K562 (cell line): Measurements from ENCODE around the gene GPR153. TPM values are rescaled to one million over a fixed set of nuclear protein-coding genes. Genes with fewer than 3 reads are reported as not detected.

Experiments used
- BHLHE40 ChIP-seq: IDR thresholded peaks from 2 replicates; pipeline ENCODE4 v1.6.1; 2011; ENCODE audit warnings: low read length, improper control_type of control experiment
- CLOCK ChIP-seq: fragments of 250-450 bp; sonication (Bioruptor Pico); IDR thresholded peaks from 2 replicates; pipeline ENCODE4 v1.4.0; 2020; ENCODE audit warnings: mild to moderate bottlenecking, moderate library complexity, borderline replicate concordance
- CTCF ChIP-seq, 3 experiments: IDR thresholded peaks in 2 of 3; conservative IDR thresholded peaks in 1 of 3; 2 replicates each; pipeline ENCODE4 v1.5.1; 2011 to 2012; ENCODE audit warnings: low read length in 3 of 3, mild to moderate bottlenecking in 3 of 3, control low read depth in 2 of 3, improper control_type of control experiment in 1 of 3, inconsistent platforms in 1 of 3, low read depth in 1 of 3, mixed read lengths in 1 of 3, moderate library complexity in 1 of 3; ENCODE audit not compliant: insufficient read depth in 2 of 3
- CXXC5 ChIP-seq: fragments of 250-450 bp; sonication (Bioruptor Pico); IDR thresholded peaks from 2 replicates; pipeline ENCODE4 v1.8.0; 2022; ENCODE audit warnings: inconsistent platforms, mild to moderate bottlenecking, moderate library complexity
- E4F1 ChIP-seq: fragments of 250-450 bp; sonication (Bioruptor Pico); IDR thresholded peaks from 2 replicates; pipeline ENCODE4 v1.5.0; 2021; ENCODE audit warnings: mild to moderate bottlenecking, borderline replicate concordance
- GABPA ChIP-seq: fragments of 200-800 bp; sonication (Bioruptor generic); conservative IDR thresholded peaks from 2 replicates; pipeline ENCODE4 v1.6.1; 2016; ENCODE audit warnings: low read depth, missing genetic modification characterization, missing compliant biosample characterization
- GTF2A2 ChIP-seq: IDR thresholded peaks from 2 replicates; pipeline ENCODE4 v1.6.1; 2016; ENCODE audit warnings: mild to moderate bottlenecking, missing genetic modification characterization, missing compliant biosample characterization
- HES1 ChIP-seq: fragments of 450-650 bp; IDR thresholded peaks from 2 replicates; pipeline ENCODE4 v1.6.1; 2016; ENCODE audit warnings: low read depth, mild to moderate bottlenecking, moderate library complexity
- RB1 ChIP-seq: fragments of 450-650 bp; IDR thresholded peaks from 2 replicates; pipeline ENCODE4 v1.6.1; 2017; ENCODE audit warnings: low read depth, mild to moderate bottlenecking
- SNAPC5 ChIP-seq: fragments of 250-450 bp; sonication (Bioruptor Pico); IDR thresholded peaks from 2 replicates; pipeline ENCODE4 v1.8.0; 2021; ENCODE audit warnings: moderate library complexity, mild to moderate bottlenecking, inconsistent platforms
- SNRNP70 ChIP-seq: fragments of 200-400 bp; formaldehyde crosslinking; optimal IDR thresholded peaks from 2 replicates; pipeline ENCODE3; 2017; ENCODE audit warnings: low read depth, low read length
- SRSF3 ChIP-seq: fragments of 200-400 bp; formaldehyde crosslinking; IDR thresholded peaks from 2 replicates; pipeline ENCODE4 v1.6.1; 2016; ENCODE audit warnings: mild to moderate bottlenecking, low read length, moderate library complexity; ENCODE audit not compliant: insufficient read depth
- TEAD2 ChIP-seq: fragments of 450-650 bp; IDR thresholded peaks from 2 replicates; pipeline ENCODE4 v1.6.1; 2016; ENCODE audit warnings: missing genetic modification characterization, control low read depth, missing compliant biosample characterization
- ZBTB12 ChIP-seq: fragments of 250-450 bp; sonication (Bioruptor Pico); IDR thresholded peaks from 2 replicates; pipeline ENCODE4 v1.4.0; 2020
- ZEB2 ChIP-seq: fragments of 450-650 bp; IDR thresholded peaks from 2 replicates; pipeline ENCODE4 v1.6.1; 2016
- ZNF197 ChIP-seq: fragments of 200-800 bp; sonication (Bioruptor generic); IDR thresholded peaks from 2 replicates; pipeline ENCODE4 v1.6.1; 2016; ENCODE audit warnings: low read depth, missing genetic modification characterization, missing compliant biosample characterization
- ZNF408 ChIP-seq: fragments of 250-450 bp; sonication (Bioruptor Pico); IDR thresholded peaks from 2 replicates; pipeline ENCODE4 v1.4.0; 2020; ENCODE audit warnings: low read depth, mild to moderate bottlenecking, moderate library complexity
- ZNF507 ChIP-seq: conservative IDR thresholded peaks from 2 replicates; pipeline ENCODE4 v1.6.1; 2017; ENCODE audit warnings: missing genetic modification characterization, missing compliant biosample characterization
- polyA plus RNA-seq, 8 experiments: library from polyadenylated mRNA; depleted of rRNA in 4 of 8; stranded (reverse) in 5 of 8; unstranded in 3 of 8; fragments of >200 nt; fragmentation: Nextera tagmentation in 2 of 8; fragmentation: Illumina TruSeq in 1 of 8; extraction: Ambion mirVana in 2 of 8; extraction: Trizol in 1 of 8; gene quantifications; 2 replicates each; pipeline versions ENCODE4 v1.2.1 to v1.2.3, GENCODE V29; 2011 to 2014; ENCODE audit warnings: inconsistent platforms in 1 of 8, missing spikeins in 1 of 8
- total RNA-seq, 7 experiments: library from RNA; depleted of rRNA in 6 of 7; stranded (reverse); fragments of >200 nt in 6 of 7; fragmentation: Illumina TruSeq in 2 of 7; extraction: Trizol in 2 of 7; gene quantifications; 2 replicates each; pipeline versions ENCODE4 v1.2.1 to v1.2.3, GENCODE V29; 2011 to 2021; ENCODE audit warnings: low replicate concordance in 1 of 7

GPR153 gene
- total and polyA plus RNA-seq, 9 of the 15 experiments (the other 6 are each of a cell fraction or from before 2014, with no cell fraction given) = 0.01 to 1.5 (median 0.51) TPM

GRCh38 chr1:6208723-6209660 is 51.9 kb downstream of the GPR153 start (continued):
- 0 out of 2 replicates have a peak, but pooled peaks have one; percentile 5 for TF ChIP-seq GABPA (tag)
- no peak for TF ChIP-seq HES1
- TF ChIP-seq ZNF408 (CRISPR knock-in tag) = no peak
- TF ChIP-seq CLOCK (CRISPR knock-in tag) = no peak
- TF ChIP-seq RB1 = peak; percentile 82
- no peak for TF ChIP-seq SRSF3
- no peak for TF ChIP-seq ZEB2
- no peak for TF ChIP-seq TEAD2
- TF ChIP-seq E4F1 (CRISPR knock-in tag) = no peak
- peak; percentile 87 for TF ChIP-seq BHLHE40
- TF ChIP-seq SNRNP70 = no peak
- TF ChIP-seq ZBTB12 = no peak
- peak; percentile 95 for TF ChIP-seq CXXC5 (CRISPR knock-in tag)
- TF ChIP-seq GTF2A2 (tag) = no peak
- TF ChIP-seq CTCF (IDR thresholded peaks at IDR 0.05 in 2 of 3, conservative IDR thresholded peaks at IDR 0.05 in 1 of 3; ENCODE audit: insufficient read depth in 2 of 3, low read depth in 1 of 3, low read length in 3 of 3) = peak; percentile 62 to 80 (median 63)
- TF ChIP-seq ZNF507 (tag) = no peak
- TF ChIP-seq ZNF197 (CRISPR knock-in tag) = no peak
- no peak for TF ChIP-seq SNAPC5 (CRISPR knock-in tag)
